ENCODE data around the gene ARMC9. TPM values are rescaled to one million over a fixed set of nuclear protein-coding genes. Genes with fewer than 3 reads are reported as not detected.

ARMC9 gene
- total RNA-seq, 1 experiment from 2014 or later: 16.4 TPM

DNA sequence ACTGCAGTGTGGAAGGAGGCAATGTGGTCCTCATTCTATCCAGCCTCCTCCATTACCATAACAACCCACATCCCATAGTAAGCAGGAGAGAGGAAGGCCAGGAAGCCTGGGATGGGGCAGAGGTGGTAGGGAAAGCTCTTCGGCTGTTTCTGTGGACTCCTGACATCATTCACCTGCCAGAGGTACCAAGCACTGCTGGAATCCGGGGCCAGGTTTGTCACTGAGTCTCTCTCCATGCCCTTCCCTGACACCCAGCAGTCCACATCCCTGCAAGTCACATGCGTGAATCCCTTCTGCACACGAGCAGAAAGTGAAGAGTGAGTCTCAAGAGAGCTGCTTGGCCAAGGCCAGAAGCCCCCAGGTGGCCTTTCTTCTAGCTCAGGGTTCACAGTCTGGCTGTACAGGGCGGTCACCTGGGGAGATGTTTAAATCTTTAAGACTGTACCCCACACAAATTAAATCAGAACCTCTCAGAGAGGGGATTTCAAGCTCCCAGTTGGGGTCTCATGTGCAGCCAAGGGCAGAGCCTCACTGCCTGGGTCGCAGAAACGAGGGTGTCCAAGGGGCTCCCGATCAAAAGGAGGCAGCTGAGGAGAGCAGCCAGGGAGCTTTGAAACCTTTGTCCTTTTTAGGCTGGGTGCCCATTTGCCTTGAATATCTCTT, 94.2 kb downstream of the ARMC9 start:
- DNase-seq (ENCODE audit: low read depth, low spot score) (no peak), ATAC-seq (no peak)
- Histone ChIP-seq H3K4me3 (replicated peaks in 1 of 2; ENCODE audit: low read depth in 1 of 2, low read length in 2 of 2) (no peak overlapping the region), H3K27me3 (ENCODE audit: insufficient read depth, low read length) (no peaks in the 10 kb centered on the region), H3K4me2 (ENCODE audit: low read length) (no peak overlapping the region), H3K36me3 (ENCODE audit: control insufficient read depth in 1 of 2, insufficient read depth in 2 of 2, low read length in 2 of 2) (peaks cover 0 to 2% of the 10 kb centered on the region in 2 experiments; a peak in 1 of 4 replicates), H3K9me3 (ENCODE audit: control insufficient read depth in 1 of 2, insufficient read depth in 1 of 2, low read depth in 1 of 2, low read length in 2 of 2) (no peaks in the 10 kb centered on the region), H3K4me1 (ENCODE audit: control insufficient read depth in 1 of 2, insufficient read depth in 2 of 2, low read length in 2 of 2) (no peaks in the 10 kb centered on the region), H3K27ac (ENCODE audit: low read depth, low read length) (no peak overlapping the region), H2AFZ (ENCODE audit: low read depth, low read length, poor library complexity, severe bottlenecking) (no peak overlapping the region), H3K9ac (ENCODE audit: low read length) (no peak overlapping the region), H3K9me2 (ENCODE audit: insufficient read depth) (no peaks in the 10 kb centered on the region), H3K79me2 (ENCODE audit: insufficient read depth, low read length) (no peaks in the 10 kb centered on the region), H4K20me1 (ENCODE audit: insufficient read depth) (no peaks in the 10 kb centered on the region)
- RAD21 ChIA-PET (ENCODE audit: low non-redundant PET in 1 of 2, low total read pairs in 2 of 2, uncharacterized antibody in 2 of 2, unreplicated experiment in 2 of 2): no interaction called here
- TF ChIP-seq EZH2 (IDR thresholded peaks at IDR 0.05): no peak
- no peak for TF ChIP-seq CBX3 (IDR thresholded peaks at IDR 0.05; ENCODE audit: low read depth)
- no peak for TF ChIP-seq ATF3 (IDR thresholded peaks at IDR 0.05)
- no peak for TF ChIP-seq CEBPB (IDR thresholded peaks at IDR 0.05; ENCODE audit: low read depth)
- no peak for TF ChIP-seq REST (IDR thresholded peaks at IDR 0.05; ENCODE audit: low read depth)
- TF ChIP-seq EGR1 (IDR thresholded peaks at IDR 0.05; ENCODE audit: low read depth): no peak
- TF ChIP-seq TCF7L2 (IDR thresholded peaks at IDR 0.05; ENCODE audit: borderline replicate concordance, extremely low read depth, insufficient read depth, insufficient read length): no peak
- TF ChIP-seq CTCF (IDR thresholded peaks at IDR 0.05 in 2 of 3, conservative IDR thresholded peaks at IDR 0.05 in 1 of 3; ENCODE audit: borderline replicate concordance in 1 of 3, insufficient read depth in 1 of 3, low read depth in 2 of 3, low read length in 2 of 3): no peak
- no peak for TF ChIP-seq EZH2phosphoT487 (IDR thresholded peaks at IDR 0.05; ENCODE audit: borderline replicate concordance)
- TF ChIP-seq SRF (IDR thresholded peaks at IDR 0.05; ENCODE audit: low read depth): no peak
- no peak for TF ChIP-seq ZBTB33 (IDR thresholded peaks at IDR 0.05; ENCODE audit: extremely low read depth, insufficient replicate concordance, low read length)
- no peak for TF ChIP-seq ELF1 (IDR thresholded peaks at IDR 0.05; ENCODE audit: borderline replicate concordance, low read depth)
- TF ChIP-seq SIN3A (IDR thresholded peaks at IDR 0.05; ENCODE audit: low read depth): no peak
- no peak for TF ChIP-seq SP1 (IDR thresholded peaks at IDR 0.05; ENCODE audit: low read depth)
- TF ChIP-seq POLR2AphosphoS5 (IDR thresholded peaks at IDR 0.05; ENCODE audit: low read depth, low read length): no peak
- no TSS peak for BruUV-seq (replicated peaks)
- POLR2A ChIA-PET: no interaction called here
- intact Hi-C loops (cut with micrococcal nuclease): no loop called here
- CTCF ChIA-PET: no interaction called here
